GM18951 (cell line): Measurements from ENCODE around the gene SOWAHB.

Experiments
- POLR2A ChIP-seq: IDR thresholded peaks from 4 replicates; pipeline ENCODE4 v1.6.1; 2011; ENCODE audit warnings: mild to moderate bottlenecking; ENCODE audit not compliant: insufficient read length, insufficient read depth; ENCODE audit errors: extremely low read depth
- in situ Hi-C: fragments of 300-500 bp; cut with MboI; formaldehyde crosslinking; loops from one replicate; pipeline ENCODE4 v1.12.0; 2022; ENCODE audit warnings: low sequenced_read_pairs, mixed read lengths, inconsistent platforms; ENCODE audit not compliant: unreplicated experiment

Gene SOWAHB, protein sequence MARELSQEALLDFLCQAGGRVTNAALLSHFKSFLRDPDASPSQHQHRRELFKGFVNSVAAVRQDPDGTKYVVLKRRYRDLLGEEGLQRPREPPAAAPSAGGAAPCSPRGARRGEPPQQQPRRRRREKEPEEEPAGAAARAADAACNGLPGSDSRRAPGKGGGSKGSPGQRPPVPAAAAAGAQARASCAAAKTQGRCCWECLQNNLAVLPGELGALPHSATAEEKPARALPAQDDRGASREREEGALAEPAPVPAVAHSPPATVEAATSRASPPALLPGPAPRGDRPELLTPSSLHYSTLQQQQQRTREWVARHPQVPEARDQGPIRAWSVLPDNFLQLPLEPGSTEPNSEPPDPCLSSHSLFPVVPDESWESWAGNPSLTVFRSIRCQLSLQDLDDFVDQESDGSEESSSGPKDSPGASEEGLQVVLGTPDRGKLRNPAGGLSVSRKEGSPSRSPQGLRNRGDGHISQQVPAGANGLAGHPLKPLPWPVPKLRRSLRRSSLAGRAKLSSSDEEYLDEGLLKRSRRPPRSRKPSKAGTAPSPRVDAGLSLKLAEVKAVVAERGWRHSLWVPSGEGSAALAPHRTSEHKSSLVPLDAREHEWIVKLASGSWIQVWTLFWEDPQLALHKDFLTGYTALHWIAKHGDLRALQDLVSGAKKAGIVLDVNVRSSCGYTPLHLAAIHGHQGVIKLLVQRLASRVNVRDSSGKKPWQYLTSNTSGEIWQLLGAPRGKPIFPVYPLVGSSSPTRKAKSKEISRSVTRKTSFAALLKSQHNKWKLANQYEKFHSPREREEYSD

DNA sequence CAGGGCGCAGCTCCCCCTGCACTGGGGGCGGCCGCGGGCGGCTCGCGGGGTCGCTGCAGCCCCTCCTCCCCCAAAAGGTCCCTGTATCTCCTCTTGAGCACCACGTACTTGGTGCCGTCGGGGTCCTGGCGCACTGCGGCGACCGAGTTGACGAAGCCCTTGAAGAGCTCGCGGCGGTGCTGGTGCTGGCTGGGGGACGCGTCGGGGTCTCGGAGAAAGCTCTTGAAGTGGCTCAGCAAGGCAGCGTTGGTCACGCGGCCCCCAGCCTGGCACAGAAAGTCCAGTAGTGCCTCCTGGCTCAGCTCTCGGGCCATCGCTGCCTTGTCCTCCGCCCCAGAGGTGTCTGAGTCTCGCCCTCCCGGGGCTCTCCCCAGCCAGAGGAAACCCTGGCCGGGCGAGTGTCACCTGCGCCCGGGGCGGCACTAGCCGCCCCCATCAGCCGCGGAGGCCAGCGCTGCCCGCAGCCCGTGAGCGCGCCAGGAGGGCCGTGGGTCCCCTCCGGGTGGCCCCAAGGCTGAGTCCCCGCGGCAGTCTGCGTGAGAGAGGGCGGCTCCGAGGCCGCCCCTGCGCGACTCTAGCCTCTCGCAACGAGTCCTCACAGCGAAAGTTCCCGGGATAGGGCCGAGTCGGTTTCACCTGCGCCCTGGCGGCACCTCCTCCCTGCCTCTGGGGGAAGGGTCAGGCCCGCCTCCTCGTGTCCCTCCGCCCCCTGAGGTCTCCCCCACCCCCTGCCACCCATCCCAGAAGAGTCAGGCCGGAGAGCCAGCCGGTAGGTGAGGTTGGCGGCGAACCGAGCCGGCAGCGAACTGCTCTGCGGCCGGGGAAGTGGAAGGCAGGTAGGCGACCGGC is at the start of gene SOWAHB:
TSS of gene SOWAHB (minus strand) at position 609 of the 849 bp plus-strand sequence. CDS start at position 314, 295 bp downstream.
- no peak for TF ChIP-seq POLR2A
- in situ Hi-C loops: no loop called here

GRCh38 chr4:76947369-76947768 is 49.4 kb upstream of the SOWAHB start:
- in situ Hi-C loops: no loop called here
- TF ChIP-seq POLR2A: no peak

- in situ Hi-C loops: no loop called here
- no peak for TF ChIP-seq POLR2A
Observed at GRCh38 chr4:76943790-76944189, 45.8 kb upstream of the SOWAHB start.

DNA sequence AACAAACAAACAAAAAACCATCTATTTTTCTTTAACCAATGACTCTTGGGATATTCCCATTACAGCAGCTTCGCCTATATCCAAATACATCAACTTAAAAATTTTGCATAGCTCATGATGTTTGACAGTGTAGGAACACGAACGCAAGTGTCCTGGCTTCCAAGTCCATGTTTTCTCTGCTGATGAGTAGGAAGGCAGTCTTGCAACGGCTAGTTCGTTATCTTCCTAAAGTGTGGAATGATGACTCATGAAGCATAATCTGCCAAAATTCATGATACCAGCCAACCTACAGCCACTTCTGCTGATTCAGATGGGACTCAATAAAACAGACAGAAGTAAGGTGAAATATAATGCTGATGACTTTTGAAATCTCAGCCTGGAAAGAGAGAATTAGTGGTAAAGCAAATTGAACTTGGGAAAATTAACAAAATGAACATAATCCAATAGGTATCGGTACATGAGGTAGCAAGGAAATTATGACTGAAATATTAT is 45.2 kb upstream of the SOWAHB start:
- in situ Hi-C loops: no loop called here
- no peak for TF ChIP-seq POLR2A

- TF ChIP-seq POLR2A: no peak
- in situ Hi-C loops: no loop called here
Observed at GRCh38 chr4:76939184-76939583, 41.2 kb upstream of the SOWAHB start.

GRCh38 chr4:76931576-76932276 is 33.8 kb upstream of the SOWAHB start:
- in situ Hi-C loops: no loop called here
- TF ChIP-seq POLR2A: no peak

DNA sequence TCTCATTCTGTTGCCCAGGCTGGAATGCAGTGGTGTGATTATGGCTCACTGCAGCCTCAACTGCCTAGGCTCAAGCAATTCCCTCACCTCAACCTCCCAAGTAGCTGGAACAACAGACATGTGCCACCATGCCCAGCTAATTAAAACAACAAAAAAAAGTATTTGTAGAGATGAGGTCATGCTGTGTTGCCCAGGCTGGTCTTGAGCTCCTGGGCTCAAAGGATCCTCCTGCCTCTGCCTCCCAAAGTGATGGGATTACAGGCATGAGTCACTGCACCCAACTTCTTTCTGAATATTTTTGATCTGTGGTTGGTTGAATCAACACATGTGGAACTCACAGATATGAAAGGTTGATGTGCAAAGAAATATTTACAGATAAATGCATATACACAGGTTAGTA is 33.1 kb upstream of the SOWAHB start:
- TF ChIP-seq POLR2A: no peak
- in situ Hi-C loops: no loop called here

DNA sequence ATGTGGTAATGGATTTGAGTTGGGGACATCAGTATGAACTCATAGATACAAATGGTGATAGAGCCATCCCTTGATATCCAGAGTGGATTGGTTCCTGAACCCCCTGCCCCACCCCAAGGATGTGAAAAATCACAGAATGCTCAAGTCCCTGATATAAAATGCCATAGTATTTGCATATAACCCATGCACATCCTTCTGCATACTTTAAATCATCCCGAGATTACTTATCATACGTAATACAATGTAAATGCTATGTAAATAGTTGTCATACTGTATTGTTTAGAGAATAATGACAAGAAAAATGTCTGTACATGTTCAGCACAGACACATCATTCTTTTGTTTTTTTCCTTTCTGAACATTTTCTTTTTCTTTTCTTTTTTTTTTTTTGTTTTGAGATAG is 32.7 kb upstream of the SOWAHB start:
- TF ChIP-seq POLR2A: no peak
- in situ Hi-C loops: no loop called here

DNA sequence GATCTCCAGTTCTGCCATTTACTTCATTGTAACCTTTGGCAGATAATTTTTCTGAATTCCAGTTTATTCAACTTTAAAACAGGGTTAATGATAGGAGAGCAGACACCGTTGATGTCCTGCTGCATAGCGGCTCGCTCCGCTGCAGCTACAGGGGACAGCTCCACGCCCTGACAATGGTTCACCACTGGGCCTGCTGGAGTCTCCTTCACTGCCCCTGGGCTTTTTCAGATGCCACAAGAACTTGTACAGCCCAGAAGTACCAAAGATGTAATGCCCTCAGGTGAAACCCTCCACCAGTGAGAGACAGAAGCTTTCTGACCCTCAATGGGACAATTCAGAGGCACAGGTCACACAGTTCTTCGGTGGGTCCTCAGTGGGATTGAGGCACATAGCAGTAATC is 28.9 kb upstream of the SOWAHB start:
- TF ChIP-seq POLR2A: no peak
- in situ Hi-C loops: no loop called here

DNA sequence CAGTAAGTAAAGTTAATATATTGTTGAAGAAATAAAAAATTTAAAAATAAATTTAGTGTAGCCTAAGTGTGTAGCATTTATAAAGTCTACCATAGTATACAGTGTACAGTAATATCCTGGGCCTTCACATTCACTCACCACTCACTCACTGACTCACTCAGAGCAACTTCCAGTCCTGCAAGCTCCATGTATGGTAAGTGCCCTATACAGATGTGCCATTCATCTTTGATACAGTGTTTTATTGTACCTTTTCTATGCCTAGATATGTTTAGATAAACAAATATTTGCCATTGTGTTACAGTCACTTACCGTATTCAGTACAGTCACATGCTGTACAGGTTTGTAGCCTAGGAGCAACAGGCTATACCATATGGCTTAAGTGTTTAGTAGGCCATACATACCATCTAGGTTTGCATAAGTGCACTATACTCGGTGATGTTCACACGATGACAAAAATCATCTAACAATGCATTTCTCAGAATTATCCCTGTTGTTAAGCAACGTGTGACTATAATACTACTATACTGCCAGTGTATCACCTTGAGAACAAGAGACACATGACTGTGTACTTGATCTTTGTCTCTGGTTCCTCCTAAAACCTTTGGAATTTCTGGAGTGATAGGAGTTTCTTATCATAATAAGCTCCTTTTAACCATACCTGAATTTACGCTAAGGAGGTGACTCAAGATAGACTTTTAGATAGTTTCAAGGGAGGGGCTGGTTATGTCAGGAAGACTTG is 25.8 kb upstream of the SOWAHB start:
- in situ Hi-C loops: no loop called here
- TF ChIP-seq POLR2A: no peak

DNA sequence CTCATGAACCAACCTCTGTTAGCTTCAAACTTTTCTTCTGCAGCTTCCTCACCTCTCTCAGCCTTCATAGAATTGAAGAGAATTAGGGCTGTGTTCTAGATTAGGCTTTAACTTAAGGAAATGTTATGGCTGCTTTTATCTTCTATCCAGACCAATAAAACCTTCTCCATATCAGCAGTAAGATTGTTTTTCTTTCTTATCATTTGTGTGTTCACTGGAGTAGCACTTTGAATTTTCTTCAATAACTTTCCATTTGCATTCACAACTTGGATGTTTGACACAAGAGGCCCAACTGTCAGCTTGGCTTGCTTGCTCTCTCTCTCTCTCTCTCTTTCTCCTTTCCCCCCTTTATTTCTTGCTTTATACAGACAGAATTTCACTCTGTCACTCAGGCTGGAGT is 22.8 kb upstream of the SOWAHB start:
- in situ Hi-C loops: no loop called here
- no peak for TF ChIP-seq POLR2A

DNA sequence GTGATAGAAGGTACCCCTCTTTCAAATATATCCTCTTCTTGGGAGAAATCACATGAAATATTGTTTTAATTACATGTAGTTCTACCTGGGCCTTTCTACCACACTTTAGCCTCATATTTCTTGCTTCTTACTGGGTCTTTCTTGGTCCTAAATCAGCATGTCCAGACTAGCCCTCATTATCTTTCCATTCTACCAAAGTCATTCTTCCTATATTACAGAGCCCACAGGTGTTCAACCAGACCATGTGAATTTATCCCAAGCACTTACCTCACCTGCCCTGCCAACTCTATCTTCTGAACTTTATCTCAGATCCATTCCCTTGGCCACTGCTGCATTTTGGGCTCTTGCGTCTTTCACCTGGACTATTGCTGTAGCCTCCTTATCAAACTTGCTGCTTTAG is 11.8 kb upstream of the SOWAHB start:
- in situ Hi-C loops: no loop called here
- TF ChIP-seq POLR2A: no peak

GRCh38 chr4:76905521-76905920 is 7.6 kb upstream of the SOWAHB start:
- in situ Hi-C loops: no loop called here
- TF ChIP-seq POLR2A: no peak
